ENCODE measurements around the gene CHIT1. TPM values are rescaled to one million over a fixed set of nuclear protein-coding genes. Genes with fewer than 3 reads are reported as not detected.

CHIT1 gene
- total and polyA plus RNA-seq, 7 experiments from 2014 or later, result 0.76 to 2.2 (median 1.1) TPM; not detected in 2

GRCh38 chr1:203173566-203173965, 55.9 kb downstream of the CHIT1 start:
- intact Hi-C loops (cut with micrococcal nuclease), result no loop called here
- Histone ChIP-seq H3K27ac (ENCODE audit: low read depth, low read length) (no peak overlapping the region), H3K36me3 (ENCODE audit: control insufficient read depth in 2 of 3, insufficient read depth in 3 of 3, low read length in 3 of 3) (no peaks in the 10 kb centered on the region), H3K27me3 (ENCODE audit: control insufficient read depth in 2 of 2, insufficient read depth in 2 of 2, low read length in 2 of 2) (no peaks in the 10 kb centered on the region), H3K4me1 (ENCODE audit: control insufficient read depth in 2 of 2, insufficient read depth in 2 of 2, low read length in 2 of 2) (no peaks in the 10 kb centered on the region), H3K9me3 (ENCODE audit: control insufficient read depth in 2 of 3, low read length in 3 of 3) (no peaks in the 10 kb centered on the region), H3K4me3 (ENCODE audit: low read length) (no peak overlapping the region)
- ChIA-PET CTCF (interaction anchor here (0.8 kb wide), 1 partner anchor 9 kb away, joined by 3 read pairs; no protein-coding TSS in a partner anchor), POLR2A (no interaction called here)
- Mint-ChIP-seq H3K36me3 (no peaks in the 10 kb centered on the region), H3K27ac (no peak overlapping the region), H3K27me3 (no peaks in the 10 kb centered on the region), H3K4me1 (peaks cover 0 to 4% (median 0%) of the 10 kb centered on the region in 7 donors), H3K9me3 (no peaks in the 10 kb centered on the region), H3K4me3 (no peak overlapping the region)
- DNase-seq, result no peak
- ATAC-seq, result no peak

- Mint-ChIP-seq H3K4me1 (peaks cover 0 to 4% (median 0%) of the 10 kb centered on the region in 7 donors), H3K9me3 (no peaks in the 10 kb centered on the region), H3K27ac (no peak overlapping the region), H3K27me3 (no peaks in the 10 kb centered on the region), H3K4me3 (no peak overlapping the region), H3K36me3 (no peaks in the 10 kb centered on the region)
- ChIA-PET POLR2A (no interaction called here), CTCF (interaction anchor here (0.8 kb wide), 1 partner anchor 9 kb away, joined by 3 read pairs; no protein-coding TSS in a partner anchor)
- Histone ChIP-seq H3K27ac (ENCODE audit: low read depth, low read length) (no peak overlapping the region), H3K4me3 (ENCODE audit: low read length) (no peak overlapping the region), H3K36me3 (ENCODE audit: control insufficient read depth in 2 of 3, insufficient read depth in 3 of 3, low read length in 3 of 3) (no peaks in the 10 kb centered on the region), H3K4me1 (ENCODE audit: control insufficient read depth in 2 of 2, insufficient read depth in 2 of 2, low read length in 2 of 2) (no peaks in the 10 kb centered on the region), H3K9me3 (ENCODE audit: control insufficient read depth in 2 of 3, low read length in 3 of 3) (no peaks in the 10 kb centered on the region), H3K27me3 (ENCODE audit: control insufficient read depth in 2 of 2, insufficient read depth in 2 of 2, low read length in 2 of 2) (no peaks in the 10 kb centered on the region)
- DNase-seq (no peak), ATAC-seq (no peak)
- intact Hi-C loops (cut with micrococcal nuclease), result no loop called here
These were observed 56.4 kb downstream of the CHIT1 start for GRCh38 chr1:203173011-203173555.

- no peak overlapping the region for H3K27ac ChIP-seq (ENCODE audit: low read depth, low read length)
- Mint-ChIP-seq H3K36me3 (no peaks in the 10 kb centered on the region), H3K27me3 (no peaks in the 10 kb centered on the region), H3K9me3 (no peaks in the 10 kb centered on the region), H3K4me1 (peaks cover 0 to 4% (median 0%) of the 10 kb centered on the region in 7 donors), H3K27ac (no peak overlapping the region), H3K4me3 (no peak overlapping the region)
- DNase-seq (peak in 6 of 9 donors; percentile 13 to 58 (median 32)), ATAC-seq (no peak)
- CTCF ChIA-PET, result interaction anchor here (1.0 kb wide), 1 partner anchor 133 kb away, joined by 4 read pairs; no protein-coding TSS in a partner anchor
- no peaks in the 10 kb centered on the region for H3K27me3 ChIP-seq (ENCODE audit: control insufficient read depth in 2 of 2, insufficient read depth in 2 of 2, low read length in 2 of 2)
- intact Hi-C loops (cut with micrococcal nuclease), result loop anchor here in 1 of 2 donors (1.0 kb wide), 1 partner anchor 133 kb away; no protein-coding TSS in a partner anchor
- no peaks in the 10 kb centered on the region for H3K9me3 ChIP-seq (ENCODE audit: control insufficient read depth in 2 of 3, low read length in 3 of 3)
- no peaks in the 10 kb centered on the region for H3K4me1 ChIP-seq (ENCODE audit: control insufficient read depth in 2 of 2, insufficient read depth in 2 of 2, low read length in 2 of 2)
- POLR2A ChIA-PET, result no interaction called here
- no peaks in the 10 kb centered on the region for H3K36me3 ChIP-seq (ENCODE audit: control insufficient read depth in 2 of 3, insufficient read depth in 3 of 3, low read length in 3 of 3)
- H3K4me3 ChIP-seq (ENCODE audit: low read length), result no peak overlapping the region
These were observed 57.1 kb downstream of the CHIT1 start for GRCh38 chr1:203172184-203173010.

GRCh38 chr1:203171341-203172183, 57.9 kb downstream of the CHIT1 start:
- H3K4me3 Mint-ChIP-seq, result no peak overlapping the region
- H3K9me3 Mint-ChIP-seq, result no peaks in the 10 kb centered on the region
- ChIA-PET CTCF (interaction anchor here (1.0 kb wide), 1 partner anchor 132 kb away, joined by 4 read pairs; no protein-coding TSS in a partner anchor), POLR2A (no interaction called here)
- peaks cover 0 to 4% (median 0%) of the 10 kb centered on the region in 7 donors for H3K4me1 Mint-ChIP-seq
- no peaks in the 10 kb centered on the region for H3K27me3 Mint-ChIP-seq
- no peaks in the 10 kb centered on the region for H3K36me3 Mint-ChIP-seq
- H3K4me1 ChIP-seq (ENCODE audit: control insufficient read depth in 2 of 2, insufficient read depth in 2 of 2, low read length in 2 of 2), result no peaks in the 10 kb centered on the region
- no peak overlapping the region for H3K27ac ChIP-seq (ENCODE audit: low read depth, low read length)
- H3K4me3 ChIP-seq (ENCODE audit: low read length), result no peak overlapping the region
- ATAC-seq, result no peak
- H3K36me3 ChIP-seq (ENCODE audit: control insufficient read depth in 2 of 3, insufficient read depth in 3 of 3, low read length in 3 of 3), result no peaks in the 10 kb centered on the region
- no peaks in the 10 kb centered on the region for H3K9me3 ChIP-seq (ENCODE audit: control insufficient read depth in 2 of 3, low read length in 3 of 3)
- no peak overlapping the region for H3K27ac Mint-ChIP-seq
- DNase-seq, result no peak
- H3K27me3 ChIP-seq (ENCODE audit: control insufficient read depth in 2 of 2, insufficient read depth in 2 of 2, low read length in 2 of 2), result no peaks in the 10 kb centered on the region
- intact Hi-C loops (cut with micrococcal nuclease), result loop anchor here in 1 of 2 donors (1.0 kb wide), 1 partner anchor 132 kb away; no protein-coding TSS in a partner anchor

GRCh38 chr1:203170625-203171330, 58.7 kb downstream of the CHIT1 start:
- CTCF ChIA-PET, result no interaction called here

More at GRCh38 chr1:203170625-203171330, 58.7 kb downstream of the CHIT1 start:
- H3K4me3 ChIP-seq (ENCODE audit: low read length), result no peak overlapping the region
- no peaks in the 10 kb centered on the region for H3K4me1 ChIP-seq (ENCODE audit: control insufficient read depth in 2 of 2, insufficient read depth in 2 of 2, low read length in 2 of 2)
- no peaks in the 10 kb centered on the region for H3K36me3 Mint-ChIP-seq
- no peak overlapping the region for H3K4me3 Mint-ChIP-seq
- no peaks in the 10 kb centered on the region for H3K9me3 ChIP-seq (ENCODE audit: control insufficient read depth in 2 of 3, low read length in 3 of 3)
- no peaks in the 10 kb centered on the region for H3K36me3 ChIP-seq (ENCODE audit: control insufficient read depth in 2 of 3, insufficient read depth in 3 of 3, low read length in 3 of 3)
- no peaks in the 10 kb centered on the region for H3K27me3 ChIP-seq (ENCODE audit: control insufficient read depth in 2 of 2, insufficient read depth in 2 of 2, low read length in 2 of 2)
- H3K9me3 Mint-ChIP-seq, result no peaks in the 10 kb centered on the region
- H3K27ac ChIP-seq (ENCODE audit: low read depth, low read length), result no peak overlapping the region
- POLR2A ChIA-PET, result no interaction called here
- no peak for DNase-seq
- H3K4me1 Mint-ChIP-seq, result peaks cover 0 to 4% (median 0%) of the 10 kb centered on the region in 7 donors
- peaks cover 0 to 5% (median 0%) of the 10 kb centered on the region in 5 donors for H3K27me3 Mint-ChIP-seq
- intact Hi-C loops (cut with micrococcal nuclease), result no loop called here
- ATAC-seq, result no peak
- H3K27ac Mint-ChIP-seq, result no peak overlapping the region

Measured in naive thymus-derived CD4-positive, alpha-beta T cell (primary cell).